Endothelial cell of umbilical vein (primary cell): ENCODE results near the gene CAMKV. TPM values are rescaled to one million over a fixed set of nuclear protein-coding genes. Genes with fewer than 3 reads are reported as not detected.

Source experiments
- BruUV-seq: library from RNA; stranded (reverse); fragments of 400-500 nt; replicated peaks from 2 replicates; lab custom pipeline; 2021; lab: Mats Ljungman, UMichigan
- CTCF ChIA-PET: fragments of 300-600, 350-600 bp; sonication (Branson Sonifier 250); formaldehyde crosslinking; loops from one replicate; lab custom pipeline; 2021; ENCODE audit warnings: antibody characterized with exemption, inconsistent platforms; lab: Charles Lee
- POLR2A ChIA-PET: fragments of 300-600, 350-600 bp; sonication (Branson Sonifier 250); formaldehyde crosslinking; loops from one replicate; lab custom pipeline; 2021; ENCODE audit warnings: antibody characterized with exemption, inconsistent platforms; lab: Charles Lee
- DNase-seq: peaks from one replicate; pipeline ENCODE4 v3.0.0-alpha.2; 2011; ENCODE audit warnings: low read depth, low spot score
- FAIRE-seq: peaks from 2 replicates; lab custom pipeline; 2011; peaks lifted over from hg19 to GRCh38; lab: Jason Lieb, UNC
- H2AFZ ChIP-seq: 2 replicates; pipeline ENCODE4 v1.6.0; 2012; ENCODE audit warnings: low read depth, low read length, control low read depth, inconsistent platforms
- H3K27ac ChIP-seq: 2 replicates; pipeline ENCODE4 v1.5.1; 2011; ENCODE audit warnings: low read depth, mild to moderate bottlenecking, control low read depth, low read length, moderate library complexity; ENCODE audit not compliant: insufficient read depth
- H3K27me3 ChIP-seq, 2 experiments: 2 replicates each; pipeline versions ENCODE4 v1.6.0 to v1.6.1; 2011; ENCODE audit warnings: low read length in 2 of 2, mixed read lengths in 1 of 2; ENCODE audit not compliant: control insufficient read depth in 2 of 2, insufficient read depth in 2 of 2
- H3K36me3 ChIP-seq, 2 experiments: 2 replicates in 1 of 2; 3 replicates in 1 of 2; pipeline ENCODE4 v1.5.1; 2011; ENCODE audit warnings: low read length in 2 of 2, mild to moderate bottlenecking in 1 of 2, moderate library complexity in 1 of 2; ENCODE audit not compliant: control insufficient read depth in 2 of 2, insufficient read depth in 2 of 2; ENCODE audit errors: extremely low read depth in 1 of 2
- H3K4me1 ChIP-seq: 3 replicates; pipeline ENCODE4 v1.5.1; 2011; ENCODE audit warnings: mild to moderate bottlenecking, low read length; ENCODE audit not compliant: control insufficient read depth, insufficient read depth; ENCODE audit errors: extremely low read depth
- H3K4me2 ChIP-seq: 2 replicates; pipeline ENCODE4 v1.6.1; 2011; ENCODE audit warnings: low read length, control low read depth, mixed read lengths; ENCODE audit not compliant: insufficient read depth
- H3K4me3 ChIP-seq, 3 experiments: fragments of 200-600 bp in 1 of 3; sonication (generic), shearing (Covaris generic) in 1 of 3; replicated peaks in 1 of 3; 2 replicates each; pipeline ENCODE4 v1.5.1; 2011 to 2016; ENCODE audit warnings: control low read depth in 3 of 3, low read length in 3 of 3, mild to moderate bottlenecking in 2 of 3, inconsistent platforms in 1 of 3, low read depth in 1 of 3, moderate library complexity in 1 of 3; ENCODE audit not compliant: insufficient read depth in 1 of 3
- H3K79me2 ChIP-seq: 2 replicates; pipeline ENCODE4 v1.6.0; 2012; ENCODE audit warnings: low read length, inconsistent platforms; ENCODE audit not compliant: control insufficient read depth, insufficient read depth
- H3K9ac ChIP-seq: replicated peaks from 2 replicates; pipeline ENCODE3; 2011; ENCODE audit warnings: low read length, control low read depth; ENCODE audit not compliant: insufficient read depth; ENCODE audit errors: extremely low read depth
- H3K9me1 ChIP-seq: replicated peaks from 3 replicates; pipeline ENCODE4 v1.6.0; 2011; ENCODE audit warnings: mild to moderate bottlenecking, low read length; ENCODE audit not compliant: control insufficient read depth, insufficient read depth; ENCODE audit errors: extremely low read depth
- H3K9me3 ChIP-seq: replicated peaks from 2 replicates; pipeline ENCODE4 v1.5.1; 2012; ENCODE audit warnings: low read length, inconsistent platforms; ENCODE audit not compliant: control insufficient read depth, insufficient read depth
- H4K20me1 ChIP-seq: replicated peaks from 2 replicates; pipeline ENCODE3; 2011; ENCODE audit warnings: mild to moderate bottlenecking, low read length; ENCODE audit not compliant: control insufficient read depth, insufficient read depth; ENCODE audit errors: extremely low read depth
- EZH2 ChIP-seq: IDR thresholded peaks from 2 replicates; pipeline ENCODE4 v1.6.1; 2012; ENCODE audit warnings: borderline replicate concordance, low read depth, mild to moderate bottlenecking, moderate library complexity, low read length, inconsistent platforms; ENCODE audit not compliant: severe bottlenecking
- FOS ChIP-seq: IDR thresholded peaks from 2 replicates; pipeline ENCODE4 v1.6.1; 2011; ENCODE audit warnings: mild to moderate bottlenecking, low read length, moderate library complexity, borderline replicate concordance; ENCODE audit not compliant: insufficient read depth
- GATA2 ChIP-seq: IDR thresholded peaks from 2 replicates; pipeline ENCODE4 v1.7.0; 2011; ENCODE audit warnings: low read depth, mild to moderate bottlenecking, moderate library complexity, mixed read lengths, low read length; ENCODE audit not compliant: insufficient read length, insufficient read depth
- JUN ChIP-seq: IDR thresholded peaks from 2 replicates; pipeline ENCODE4 v1.6.1; 2011; ENCODE audit warnings: borderline replicate concordance, low read depth; ENCODE audit not compliant: insufficient read length, insufficient read depth
- MYC ChIP-seq: IDR thresholded peaks from one replicate; pipeline ENCODE4 v1.6.1; 2011; ENCODE audit warnings: mild to moderate bottlenecking, low read depth, low read length
- POLR2A ChIP-seq: IDR thresholded peaks from 2 replicates; pipeline ENCODE4 v1.6.1; 2012; ENCODE audit warnings: low read depth, mild to moderate bottlenecking, control low read depth, low read length
- POLR2AphosphoS5 ChIP-seq: IDR thresholded peaks from 2 replicates; pipeline ENCODE4 v1.6.1; 2012; ENCODE audit warnings: low read depth, mild to moderate bottlenecking, control low read depth, low read length, moderate library complexity; ENCODE audit not compliant: insufficient read depth
- dilution Hi-C: fragments of 300-500 bp; cut with MboI; formaldehyde crosslinking; loops from one replicate; pipeline ENCODE4 v1.15.0; 2019; ENCODE audit warnings: low sequenced_read_pairs; ENCODE audit not compliant: extremely low pct_ligation_motif_present
- intact Hi-C: fragments of 100-400 bp; cut with micrococcal nuclease; formaldehyde crosslinking; loops from one replicate; pipeline ENCODE4 v1.10.0; 2022
- polyA plus RNA-seq, 4 experiments: library from polyadenylated mRNA; depleted of rRNA in 3 of 4; stranded (reverse) in 3 of 4; unstranded in 1 of 4; fragments of >200 nt; gene quantifications; 2 replicates each; pipeline versions ENCODE4 v1.2.1 to v1.2.3, GENCODE V29; 2011 to 2012; ENCODE audit warnings: missing spikeins in 1 of 4
- total RNA-seq: library from RNA; stranded (reverse); gene quantifications from 2 replicates; pipeline ENCODE4 v1.2.3, GENCODE V29; 2021
- TF ChIP-seq, protein P1 (sequence below): IDR thresholded peaks from 2 replicates; pipeline ENCODE4 v1.6.1; 2011; ENCODE audit not compliant: insufficient read depth, insufficient read length
- TF ChIP-seq, protein P2 (sequence below), 2 donors: IDR thresholded peaks; 1 replicate in 1 of 2; 2 replicates in 1 of 2; pipeline ENCODE4 v1.5.1; 2011; ENCODE audit warnings: low read length in 2 of 2, mild to moderate bottlenecking in 2 of 2, moderate library complexity in 2 of 2, control low read depth in 1 of 2, inconsistent platforms in 1 of 2, low read depth in 1 of 2; ENCODE audit not compliant: insufficient read depth in 1 of 2; ENCODE audit errors: extremely low read depth in 1 of 2

CAMKV gene
- total and polyA plus RNA-seq, 2 donors (not counting 3 experiments of a cell fraction or from before 2014, with no cell fraction given) = not detected

DNA sequence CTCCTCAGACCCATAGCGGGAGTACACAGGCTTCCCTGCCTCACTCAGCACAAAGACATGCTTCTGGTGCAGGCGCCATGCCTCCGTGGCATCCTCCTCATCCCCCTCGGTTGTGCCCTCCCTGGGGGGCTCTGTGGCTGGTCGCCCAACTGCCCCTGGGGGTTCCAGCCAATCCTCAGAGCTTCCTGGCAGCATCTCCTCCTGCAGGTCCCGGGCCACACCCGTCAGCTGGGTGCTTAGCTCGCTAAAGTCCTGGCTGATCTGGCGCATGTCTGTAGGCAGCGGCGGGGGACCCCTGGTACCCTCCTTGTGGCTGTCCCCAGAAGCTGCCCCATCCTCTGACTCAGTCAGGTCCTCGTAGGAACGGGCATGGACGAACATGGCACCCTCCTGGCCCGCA is 41.9 kb upstream of the CAMKV start:
- Histone ChIP-seq H3K79me2 (no peaks in the 10 kb centered on the region), H3K4me3 (no peak overlapping the region), H3K9me3 (no peaks in the 10 kb centered on the region), H3K9me1 (no peaks in the 10 kb centered on the region), H3K27ac (no peak overlapping the region), H4K20me1 (no peaks in the 10 kb centered on the region), H3K4me2 (no peak overlapping the region), H3K9ac (no peak overlapping the region), H3K4me1 (no peaks in the 10 kb centered on the region), H2AFZ (no peak overlapping the region), H3K27me3 (no peaks in the 10 kb centered on the region), H3K36me3 (peaks cover 0 to 10% of the 10 kb centered on the region in 2 experiments)
- TF ChIP-seq EZH2 = no peak
- TF ChIP-seq GATA2 = no peak
- TF ChIP-seq POLR2A = no peak
- TF ChIP-seq, protein P1, sequence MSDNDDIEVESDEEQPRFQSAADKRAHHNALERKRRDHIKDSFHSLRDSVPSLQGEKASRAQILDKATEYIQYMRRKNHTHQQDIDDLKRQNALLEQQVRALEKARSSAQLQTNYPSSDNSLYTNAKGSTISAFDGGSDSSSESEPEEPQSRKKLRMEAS = no peak
- TF ChIP-seq MYC = no peak
- no peak for TF ChIP-seq JUN
- TF ChIP-seq POLR2AphosphoS5 = no peak
- TF ChIP-seq FOS = no peak
- TF ChIP-seq, protein P2, sequence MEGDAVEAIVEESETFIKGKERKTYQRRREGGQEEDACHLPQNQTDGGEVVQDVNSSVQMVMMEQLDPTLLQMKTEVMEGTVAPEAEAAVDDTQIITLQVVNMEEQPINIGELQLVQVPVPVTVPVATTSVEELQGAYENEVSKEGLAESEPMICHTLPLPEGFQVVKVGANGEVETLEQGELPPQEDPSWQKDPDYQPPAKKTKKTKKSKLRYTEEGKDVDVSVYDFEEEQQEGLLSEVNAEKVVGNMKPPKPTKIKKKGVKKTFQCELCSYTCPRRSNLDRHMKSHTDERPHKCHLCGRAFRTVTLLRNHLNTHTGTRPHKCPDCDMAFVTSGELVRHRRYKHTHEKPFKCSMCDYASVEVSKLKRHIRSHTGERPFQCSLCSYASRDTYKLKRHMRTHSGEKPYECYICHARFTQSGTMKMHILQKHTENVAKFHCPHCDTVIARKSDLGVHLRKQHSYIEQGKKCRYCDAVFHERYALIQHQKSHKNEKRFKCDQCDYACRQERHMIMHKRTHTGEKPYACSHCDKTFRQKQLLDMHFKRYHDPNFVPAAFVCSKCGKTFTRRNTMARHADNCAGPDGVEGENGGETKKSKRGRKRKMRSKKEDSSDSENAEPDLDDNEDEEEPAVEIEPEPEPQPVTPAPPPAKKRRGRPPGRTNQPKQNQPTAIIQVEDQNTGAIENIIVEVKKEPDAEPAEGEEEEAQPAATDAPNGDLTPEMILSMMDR (IDR thresholded peaks at IDR 0.05; ENCODE audit: extremely low read depth in 1 of 2, insufficient read depth in 1 of 2, low read depth in 1 of 2, low read length in 2 of 2) = no peak
- no peak for FAIRE-seq
- ChIA-PET POLR2A (no interaction called here), CTCF (interaction anchor here (1.8 kb wide), 1 partner anchor 11 kb away, joined by 5 read pairs; no protein-coding TSS in a partner anchor)
- intact Hi-C loops (no loop called here), dilution Hi-C loops (no loop called here)
- BruUV-seq = no TSS peak
- no peak for DNase-seq
